ENCODE data around the gene PCDHGA12. TPM values are rescaled to one million over a fixed set of nuclear protein-coding genes. Genes with fewer than 3 reads are reported as not detected.
A peak's percentile ranks its signal among the peaks of the same experiment; 100 is the strongest.
"Not testable (repeated sequence)": the region's sequence is repeated elsewhere in the genome, so short reads cannot be mapped to it uniquely, and the experiment has no call there.

PCDHGA12 gene
- total RNA-seq, 2 experiments from 2014 or later = not detected

DNA sequence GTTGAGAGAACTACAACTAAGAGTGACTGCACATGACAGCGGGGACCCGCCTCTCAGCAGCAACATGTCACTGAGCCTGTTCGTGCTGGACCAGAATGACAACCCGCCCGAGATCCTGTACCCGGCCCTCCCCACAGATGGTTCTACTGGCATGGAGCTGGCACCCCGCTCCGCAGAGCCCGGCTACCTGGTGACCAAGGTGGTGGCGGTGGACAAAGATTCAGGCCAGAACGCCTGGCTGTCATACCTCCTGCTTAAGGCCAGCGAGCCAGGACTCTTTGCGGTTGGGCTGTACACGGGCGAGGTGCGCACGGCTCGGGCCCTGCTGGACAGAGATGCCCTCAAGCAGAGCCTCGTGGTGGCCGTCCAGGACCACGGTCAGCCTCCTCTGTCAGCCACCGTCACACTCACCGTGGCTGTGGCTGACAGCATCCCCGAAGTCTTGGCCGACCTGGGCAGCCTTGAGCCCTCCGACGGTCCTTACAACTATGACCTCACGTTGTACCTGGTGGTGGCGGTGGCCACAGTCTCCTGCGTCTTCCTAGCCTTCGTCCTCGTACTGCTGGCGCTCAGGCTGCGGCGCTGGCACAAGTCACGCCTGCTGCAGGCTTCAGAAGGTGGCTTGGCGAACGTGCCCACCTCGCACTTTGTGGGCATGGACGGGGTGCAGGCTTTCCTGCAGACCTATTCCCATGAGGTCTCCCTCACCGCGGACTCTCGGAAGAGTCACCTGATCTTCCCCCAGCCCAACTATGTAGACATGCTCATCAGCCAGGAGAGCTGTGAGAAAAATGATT lies 45.6 kb upstream of the PCDHGA12 start:
- ATAC-seq (ENCODE audit: poor library complexity) = no peak
- Mint-ChIP-seq H3K27me3 (peaks cover 86% of the 10 kb centered on the region), H3K27ac (no peak overlapping the region), H3K36me3 (ENCODE audit: low read depth) (peaks cover 28% of the 10 kb centered on the region), H3K9me3 (peaks cover 28% of the 10 kb centered on the region), H3K4me3 (no peak overlapping the region), H3K4me1 (ENCODE audit: low read depth) (no peaks in the 10 kb centered on the region)
- Histone ChIP-seq H3K9me3 (ENCODE audit: control insufficient read depth in 1 of 2, insufficient read depth in 1 of 2, low read length in 2 of 2) (peaks cover 48 to 64% of the 10 kb centered on the region in 2 experiments), H3K4me3 (ENCODE audit: low read length) (no peak overlapping the region), H3K36me3 (ENCODE audit: insufficient read depth, low read length) (no peaks in the 10 kb centered on the region), H3K4me1 (ENCODE audit: insufficient read depth, low read length) (peaks cover 3% of the 10 kb centered on the region), H3K27me3 (ENCODE audit: control insufficient read depth in 1 of 2, insufficient read depth in 2 of 2, low read length in 2 of 2) (peaks cover 66 to 83% of the 10 kb centered on the region in 2 experiments), H3K27ac (ENCODE audit: low read depth in 1 of 2, low read length in 2 of 2) (no peak overlapping the region)
- ChIA-PET POLR2A (no interaction called here), CTCF (interaction anchor here (1.2 kb wide), 1 partner anchor 140 kb away, joined by 3 read pairs; no protein-coding TSS in a partner anchor)
- no peak for DNase-seq
- intact Hi-C loops (cut with DNase I, micrococcal nuclease) = loop anchor here in 1 of 2 experiments (5.0 kb wide), 1 partner anchor 33 kb away; the partner anchor contains the start of gene PCDHGB7
- TF ChIP-seq, protein P1, sequence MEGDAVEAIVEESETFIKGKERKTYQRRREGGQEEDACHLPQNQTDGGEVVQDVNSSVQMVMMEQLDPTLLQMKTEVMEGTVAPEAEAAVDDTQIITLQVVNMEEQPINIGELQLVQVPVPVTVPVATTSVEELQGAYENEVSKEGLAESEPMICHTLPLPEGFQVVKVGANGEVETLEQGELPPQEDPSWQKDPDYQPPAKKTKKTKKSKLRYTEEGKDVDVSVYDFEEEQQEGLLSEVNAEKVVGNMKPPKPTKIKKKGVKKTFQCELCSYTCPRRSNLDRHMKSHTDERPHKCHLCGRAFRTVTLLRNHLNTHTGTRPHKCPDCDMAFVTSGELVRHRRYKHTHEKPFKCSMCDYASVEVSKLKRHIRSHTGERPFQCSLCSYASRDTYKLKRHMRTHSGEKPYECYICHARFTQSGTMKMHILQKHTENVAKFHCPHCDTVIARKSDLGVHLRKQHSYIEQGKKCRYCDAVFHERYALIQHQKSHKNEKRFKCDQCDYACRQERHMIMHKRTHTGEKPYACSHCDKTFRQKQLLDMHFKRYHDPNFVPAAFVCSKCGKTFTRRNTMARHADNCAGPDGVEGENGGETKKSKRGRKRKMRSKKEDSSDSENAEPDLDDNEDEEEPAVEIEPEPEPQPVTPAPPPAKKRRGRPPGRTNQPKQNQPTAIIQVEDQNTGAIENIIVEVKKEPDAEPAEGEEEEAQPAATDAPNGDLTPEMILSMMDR (IDR thresholded peaks at IDR 0.05) = no peak

DNA sequence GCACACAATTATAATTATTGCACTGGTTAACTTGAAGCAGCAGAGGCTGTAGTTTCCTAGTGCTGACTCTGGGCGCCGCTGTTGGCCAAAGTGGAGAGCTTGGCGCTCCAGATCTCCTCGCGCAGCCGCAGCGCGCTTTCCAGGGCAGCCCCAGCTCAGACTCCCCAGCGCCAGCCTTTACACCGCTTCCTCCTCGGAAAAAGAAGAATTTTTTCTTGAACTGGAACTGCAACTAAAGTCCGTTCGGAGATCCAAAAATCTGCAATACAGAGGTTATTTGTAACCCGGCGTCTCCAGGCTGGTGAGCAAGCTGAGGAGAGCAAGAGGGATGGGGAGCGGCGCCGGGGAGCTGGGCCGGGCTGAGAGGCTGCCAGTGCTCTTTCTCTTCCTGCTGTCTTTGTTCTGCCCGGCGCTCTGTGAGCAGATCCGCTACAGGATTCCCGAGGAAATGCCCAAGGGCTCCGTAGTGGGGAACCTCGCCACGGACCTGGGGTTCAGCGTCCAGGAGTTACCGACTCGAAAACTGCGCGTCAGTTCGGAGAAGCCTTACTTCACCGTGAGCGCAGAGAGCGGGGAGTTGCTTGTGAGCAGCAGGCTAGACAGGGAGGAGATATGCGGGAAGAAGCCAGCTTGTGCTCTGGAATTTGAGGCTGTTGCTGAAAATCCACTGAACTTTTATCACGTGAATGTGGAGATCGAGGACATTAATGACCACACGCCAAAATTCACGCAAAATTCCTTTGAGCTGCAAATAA lies 42.6 kb upstream of the PCDHGA12 start, which contains the start of gene PCDHGB4:
Gene PCDHGB4, plus strand, starts transcription at position 142 of the 755 bp plus-strand sequence. Its CDS starts 187 bp downstream, at position 329.
- peaks cover 91% of the 10 kb centered on the region for H3K27me3 Mint-ChIP-seq
- CTCF ChIA-PET = interaction anchor here (1.5 to 2.2 kb wide), 3 partner anchors 68 to 231 kb away, joined by 3 to 7 read pairs (median 3); partner anchors contain the start of gene DIAPH1
- intact Hi-C loops (cut with DNase I, micrococcal nuclease); H3K4me1 Mint-ChIP-seq (ENCODE audit: low read depth); H3K36me3 ChIP-seq (ENCODE audit: insufficient read depth, low read length); H3K27ac Mint-ChIP-seq; H3K27ac ChIP-seq (ENCODE audit: low read depth in 1 of 2, low read length in 2 of 2); POLR2A ChIA-PET; H3K4me3 ChIP-seq (ENCODE audit: low read length); H3K4me3 Mint-ChIP-seq; H3K4me1 ChIP-seq (ENCODE audit: insufficient read depth, low read length): not testable (repeated sequence)
- DNase-seq (peak in 4 of 14 experiments; percentile 13 to 35 (median 32)), ATAC-seq (ENCODE audit: poor library complexity) (peak; percentile 44)
- peaks cover 56 to 88% of the 10 kb centered on the region in 2 experiments for H3K27me3 ChIP-seq (ENCODE audit: control insufficient read depth in 1 of 2, insufficient read depth in 2 of 2, low read length in 2 of 2)
- peaks cover 31% of the 10 kb centered on the region for H3K36me3 Mint-ChIP-seq (ENCODE audit: low read depth)
- H3K9me3 Mint-ChIP-seq = peaks cover 29% of the 10 kb centered on the region
- peaks cover 48 to 72% of the 10 kb centered on the region in 2 experiments for H3K9me3 ChIP-seq (ENCODE audit: control insufficient read depth in 1 of 2, insufficient read depth in 1 of 2, low read length in 2 of 2)

- POLR2A ChIA-PET = no interaction called here
- H3K36me3 ChIP-seq (ENCODE audit: insufficient read depth, low read length) = no peaks in the 10 kb centered on the region
- no peak for DNase-seq
- Mint-ChIP-seq H3K4me1 (ENCODE audit: low read depth) (no peaks in the 10 kb centered on the region), H3K36me3 (ENCODE audit: low read depth) (peaks cover 33% of the 10 kb centered on the region), H3K4me3 (no peak overlapping the region), H3K27me3 (peaks cover 89% of the 10 kb centered on the region), H3K27ac (no peak overlapping the region), H3K9me3 (peaks cover 30% of the 10 kb centered on the region)
- TF ChIP-seq, protein P1 (IDR thresholded peaks at IDR 0.05) = no peak
- H3K4me3 ChIP-seq (ENCODE audit: low read length) = no peak overlapping the region
- no peak overlapping the region for H3K27ac ChIP-seq (ENCODE audit: low read depth in 1 of 2, low read length in 2 of 2)
- peaks cover 57 to 88% of the 10 kb centered on the region in 2 experiments for H3K27me3 ChIP-seq (ENCODE audit: control insufficient read depth in 1 of 2, insufficient read depth in 2 of 2, low read length in 2 of 2)
- intact Hi-C loops (cut with DNase I, micrococcal nuclease) = no loop called here
- H3K9me3 ChIP-seq (ENCODE audit: control insufficient read depth in 1 of 2, insufficient read depth in 1 of 2, low read length in 2 of 2) = peaks cover 48 to 70% of the 10 kb centered on the region in 2 experiments
- no peaks in the 10 kb centered on the region for H3K4me1 ChIP-seq (ENCODE audit: insufficient read depth, low read length)
- no peak for ATAC-seq (ENCODE audit: poor library complexity)
- CTCF ChIA-PET = interaction anchor here (1.5 kb wide), 1 partner anchor 230 kb away, joined by 3 read pairs; the partner anchor contains the start of gene DIAPH1
Observed at GRCh38 chr5:141388661-141389060, 41.6 kb upstream of the PCDHGA12 start.
